Fibroblast of lung (primary cell): ENCODE results near the gene FAAP100. TPM values are rescaled to one million over a fixed set of nuclear protein-coding genes. Genes with fewer than 3 reads are reported as not detected.
"Not testable (repeated sequence)": the region's sequence is repeated elsewhere in the genome, so short reads cannot be mapped to it uniquely, and the experiment has no call there.

Source experiments
- DNase-seq, 2 donors: peaks; one replicate each; pipeline versions ENCODE4 v3.0.0 to v3.0.0-alpha.2; 2010; ENCODE audit warnings: low read depth in 2 of 2
- H2AFZ ChIP-seq: 2 replicates; pipeline ENCODE4 v1.5.1; 2012; ENCODE audit warnings: low read length, control low read depth, inconsistent platforms
- H3K27ac ChIP-seq: 2 replicates; pipeline ENCODE4 v1.5.1; 2011; ENCODE audit warnings: low read length, control low read depth; ENCODE audit not compliant: insufficient read depth
- H3K27me3 ChIP-seq: 2 replicates; pipeline ENCODE4 v1.5.1; 2011; ENCODE audit warnings: mild to moderate bottlenecking, low read length; ENCODE audit not compliant: control insufficient read depth, insufficient read depth
- H3K36me3 ChIP-seq: 2 replicates; pipeline ENCODE4 v1.5.1; 2011; ENCODE audit warnings: low read length; ENCODE audit not compliant: control insufficient read depth, insufficient read depth
- H3K4me1 ChIP-seq: 2 replicates; pipeline ENCODE4 v1.5.1; 2011; ENCODE audit warnings: low read length; ENCODE audit not compliant: control insufficient read depth, insufficient read depth; ENCODE audit errors: extremely low read depth
- H3K4me2 ChIP-seq: 2 replicates; pipeline ENCODE4 v1.5.1; 2011; ENCODE audit warnings: low read length, control low read depth; ENCODE audit not compliant: insufficient read depth; ENCODE audit errors: extremely low read depth
- H3K4me3 ChIP-seq, 4 experiments: fragments of 200-600 bp in 1 of 4; sonication (generic) in 1 of 4; replicated peaks in 1 of 4; 2 replicates each; pipeline ENCODE4 v1.5.1; 2011 to 2016; ENCODE audit warnings: low read length in 4 of 4, low read depth in 3 of 4, mild to moderate bottlenecking in 3 of 4, control low read depth in 2 of 4, inconsistent platforms in 1 of 4, mixed read lengths in 1 of 4; ENCODE audit not compliant: insufficient read depth in 1 of 4; ENCODE audit errors: control extremely low read depth in 1 of 4
- H3K79me2 ChIP-seq: 2 replicates; pipeline ENCODE4 v1.5.1; 2012; ENCODE audit warnings: mild to moderate bottlenecking, low read length, inconsistent platforms; ENCODE audit not compliant: control insufficient read depth, insufficient read depth
- H3K9ac ChIP-seq: 2 replicates; pipeline ENCODE4 v1.5.1; 2011; ENCODE audit warnings: mild to moderate bottlenecking, low read length, control low read depth; ENCODE audit not compliant: insufficient read depth
- H3K9me3 ChIP-seq: 2 replicates; pipeline ENCODE4 v1.5.1; 2012; ENCODE audit warnings: low read depth, low read length; ENCODE audit not compliant: control insufficient read depth, insufficient read depth
- H4K20me1 ChIP-seq: 2 replicates; pipeline ENCODE4 v1.5.1; 2011; ENCODE audit warnings: low read length; ENCODE audit not compliant: control insufficient read depth, insufficient read depth; ENCODE audit errors: extremely low read depth
- EZH2 ChIP-seq: IDR thresholded peaks from 2 replicates; pipeline ENCODE4 v1.5.1; 2012; ENCODE audit warnings: low read length, control low read depth, mild to moderate bottlenecking; ENCODE audit errors: missing control alignments
- polyA plus RNA-seq, 2 donors: library from polyadenylated mRNA; depleted of rRNA in 1 of 2; stranded (reverse) in 1 of 2; unstranded in 1 of 2; fragments of >200 nt; gene quantifications; 2 replicates each; pipeline ENCODE4 v1.2.1, GENCODE V29; 2011 to 2012; ENCODE audit warnings: missing spikeins in 1 of 2
- total RNA-seq: library from RNA; depleted of rRNA; stranded (reverse); fragments of >200 nt; gene quantifications from 2 replicates; pipeline ENCODE4 v1.2.1, GENCODE V29; 2014
- TF ChIP-seq, protein P1 (sequence below), 2 donors: IDR thresholded peaks in 1 of 2; conservative IDR thresholded peaks in 1 of 2; 1 replicate in 1 of 2; 2 replicates in 1 of 2; pipeline ENCODE4 v1.5.1; 2011 to 2012; ENCODE audit warnings: low read length in 2 of 2, control low read depth in 1 of 2, inconsistent platforms in 1 of 2, low read depth in 1 of 2, mild to moderate bottlenecking in 1 of 2

Gene FAAP100
- total and polyA plus RNA-seq, 2 donors (not counting 1 experiment from before 2014, with no cell fraction given): 6.7 to 10.4 TPM

DNA sequence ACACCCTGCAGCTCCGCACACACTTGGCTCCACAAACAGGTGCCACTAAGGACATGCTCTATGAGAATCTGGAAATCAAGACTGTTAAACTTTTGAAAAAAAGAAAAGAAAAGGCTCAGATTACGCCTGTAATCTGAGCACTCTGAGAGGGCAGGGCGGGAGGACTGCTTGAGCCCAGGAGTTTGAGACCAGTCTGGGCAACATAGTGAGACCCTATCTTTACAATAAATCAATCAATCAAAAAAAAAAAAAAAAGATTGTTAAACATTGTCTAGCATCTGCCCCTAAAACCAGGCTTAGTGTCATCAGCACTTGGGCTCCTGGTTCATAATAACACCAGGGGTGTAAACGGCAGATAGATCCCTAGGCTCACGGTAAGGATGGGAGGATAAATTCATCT is 37.5 kb upstream of the FAAP100 start:
- no peak overlapping the region for H3K4me2 ChIP-seq
- no peaks in the 10 kb centered on the region for H3K27me3 ChIP-seq
- H3K36me3 ChIP-seq: peaks cover 23% of the 10 kb centered on the region
- H3K9ac ChIP-seq: no peak overlapping the region
- TF ChIP-seq, protein P1, sequence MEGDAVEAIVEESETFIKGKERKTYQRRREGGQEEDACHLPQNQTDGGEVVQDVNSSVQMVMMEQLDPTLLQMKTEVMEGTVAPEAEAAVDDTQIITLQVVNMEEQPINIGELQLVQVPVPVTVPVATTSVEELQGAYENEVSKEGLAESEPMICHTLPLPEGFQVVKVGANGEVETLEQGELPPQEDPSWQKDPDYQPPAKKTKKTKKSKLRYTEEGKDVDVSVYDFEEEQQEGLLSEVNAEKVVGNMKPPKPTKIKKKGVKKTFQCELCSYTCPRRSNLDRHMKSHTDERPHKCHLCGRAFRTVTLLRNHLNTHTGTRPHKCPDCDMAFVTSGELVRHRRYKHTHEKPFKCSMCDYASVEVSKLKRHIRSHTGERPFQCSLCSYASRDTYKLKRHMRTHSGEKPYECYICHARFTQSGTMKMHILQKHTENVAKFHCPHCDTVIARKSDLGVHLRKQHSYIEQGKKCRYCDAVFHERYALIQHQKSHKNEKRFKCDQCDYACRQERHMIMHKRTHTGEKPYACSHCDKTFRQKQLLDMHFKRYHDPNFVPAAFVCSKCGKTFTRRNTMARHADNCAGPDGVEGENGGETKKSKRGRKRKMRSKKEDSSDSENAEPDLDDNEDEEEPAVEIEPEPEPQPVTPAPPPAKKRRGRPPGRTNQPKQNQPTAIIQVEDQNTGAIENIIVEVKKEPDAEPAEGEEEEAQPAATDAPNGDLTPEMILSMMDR (conservative IDR thresholded peaks at IDR 0.05 in 1 of 2, IDR thresholded peaks at IDR 0.05 in 1 of 2; ENCODE audit: low read depth in 1 of 2, low read length in 2 of 2): no peak
- TF ChIP-seq EZH2: no peak
- H2AFZ ChIP-seq: no peak overlapping the region
- H3K27ac ChIP-seq: no peak overlapping the region
- DNase-seq: no peak
- no peaks in the 10 kb centered on the region for H3K9me3 ChIP-seq
- no peaks in the 10 kb centered on the region for H3K79me2 ChIP-seq
- no peak overlapping the region for H3K4me3 ChIP-seq
- no peaks in the 10 kb centered on the region for H4K20me1 ChIP-seq
- H3K4me1 ChIP-seq: no peaks in the 10 kb centered on the region

DNA sequence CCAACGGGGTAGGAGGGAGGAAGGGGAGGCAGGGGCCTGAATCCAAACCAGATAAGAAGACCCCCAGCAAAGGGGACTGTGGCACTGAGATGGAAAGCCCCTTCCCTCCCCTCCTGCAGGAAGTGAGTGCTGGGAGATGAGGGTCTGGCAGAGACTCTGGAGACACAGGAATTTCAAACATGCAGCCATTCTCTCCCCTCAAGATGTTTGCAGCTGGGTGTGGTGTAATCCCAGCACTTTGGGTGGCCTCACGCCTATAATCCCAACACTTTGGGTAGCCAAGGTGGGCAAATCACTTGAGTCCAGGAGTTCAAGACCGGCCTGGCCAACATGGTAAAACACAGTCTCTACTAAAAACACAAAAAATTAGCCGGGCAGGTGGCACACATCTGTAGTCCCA is 33.9 kb upstream of the FAAP100 start:
- no peaks in the 10 kb centered on the region for H3K9me3 ChIP-seq
- H3K4me2 ChIP-seq: no peak overlapping the region
- no peak for DNase-seq
- peaks cover 2% of the 10 kb centered on the region for H3K4me1 ChIP-seq
- no peak overlapping the region for H3K4me3 ChIP-seq
- no peak overlapping the region for H3K27ac ChIP-seq
- TF ChIP-seq, protein P1 (conservative IDR thresholded peaks at IDR 0.05 in 1 of 2, IDR thresholded peaks at IDR 0.05 in 1 of 2; ENCODE audit: low read depth in 1 of 2, low read length in 2 of 2): no peak
- no peak for TF ChIP-seq EZH2
- no peak overlapping the region for H3K9ac ChIP-seq
- no peaks in the 10 kb centered on the region for H3K27me3 ChIP-seq
- H3K36me3 ChIP-seq: peaks cover 23% of the 10 kb centered on the region
- peaks cover 9% of the 10 kb centered on the region for H3K79me2 ChIP-seq
- no peak overlapping the region for H2AFZ ChIP-seq
- H4K20me1 ChIP-seq: no peaks in the 10 kb centered on the region

DNA sequence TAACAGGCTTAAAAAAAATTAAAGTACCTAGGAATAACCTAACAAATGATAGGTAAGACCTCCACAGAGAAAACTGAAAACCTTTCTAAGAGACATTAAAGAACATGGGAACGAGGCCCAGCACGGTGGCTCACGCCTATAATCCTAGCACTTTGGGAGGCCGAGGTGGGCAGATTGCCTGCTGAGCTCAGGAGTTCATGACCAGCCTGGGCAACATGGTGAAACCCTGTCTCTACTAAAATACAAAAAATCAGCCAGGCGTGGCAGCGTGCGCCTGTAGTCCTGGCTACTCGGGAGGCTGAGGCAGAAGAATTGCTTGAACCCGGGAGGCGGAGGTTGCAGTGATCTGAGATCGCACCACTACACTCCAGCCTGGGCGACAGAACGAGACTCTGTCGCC is 32.6 kb upstream of the FAAP100 start:
- H3K4me2 ChIP-seq, H2AFZ ChIP-seq, DNase-seq, H3K27ac ChIP-seq, H3K4me3 ChIP-seq, H3K27me3 ChIP-seq, H3K4me1 ChIP-seq, H4K20me1 ChIP-seq, H3K9me3 ChIP-seq, H3K9ac ChIP-seq: not testable (repeated sequence)
- peaks cover 17% of the 10 kb centered on the region for H3K79me2 ChIP-seq
- H3K36me3 ChIP-seq: peaks cover 19% of the 10 kb centered on the region
